Gastrocnemius medialis (tissue), 4 donors: Measurements from ENCODE around the gene SFXN1.

Source experiments
- POLR2A ChIP-seq, 2 donors: fragments of 450-650 bp; IDR thresholded peaks; one replicate each; pipeline ENCODE4 v1.6.1; 2017; ENCODE audit warnings: antibody characterized with exemption in 2 of 2, mild to moderate bottlenecking in 2 of 2, moderate library complexity in 2 of 2
- TF ChIP-seq, protein P1 (sequence below), 5 experiments: fragments of 450-650 bp in 3 of 5; fragments of 200-600 bp in 2 of 5; sonication (generic) in 2 of 5; IDR thresholded peaks in 4 of 5; conservative IDR thresholded peaks in 1 of 5; 1 replicate in 4 of 5; 2 replicates in 1 of 5; pipeline ENCODE4 v1.5.1; 2016 to 2019; ENCODE audit warnings: antibody characterized with exemption in 5 of 5, mild to moderate bottlenecking in 3 of 5, moderate library complexity in 3 of 5

DNA sequence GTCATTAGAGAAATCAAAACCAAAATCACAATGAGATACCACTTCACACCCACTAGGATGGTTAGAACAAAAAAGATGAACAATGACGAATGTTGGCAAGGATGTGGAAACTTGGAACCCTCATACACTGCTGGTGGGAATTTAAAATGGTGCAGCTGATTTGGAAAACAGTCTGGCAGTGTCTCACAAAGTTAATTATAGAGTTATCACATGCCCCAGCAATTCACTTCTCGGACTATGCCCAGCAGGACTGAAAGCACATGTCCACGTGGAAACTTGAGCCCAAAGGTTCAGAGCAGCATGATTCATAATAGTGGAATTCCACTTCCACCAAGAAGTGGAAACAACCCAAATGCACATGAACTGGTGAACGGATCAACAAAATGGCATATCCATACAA, 94.5 kb downstream of the SFXN1 start:
- TF ChIP-seq, protein P1, sequence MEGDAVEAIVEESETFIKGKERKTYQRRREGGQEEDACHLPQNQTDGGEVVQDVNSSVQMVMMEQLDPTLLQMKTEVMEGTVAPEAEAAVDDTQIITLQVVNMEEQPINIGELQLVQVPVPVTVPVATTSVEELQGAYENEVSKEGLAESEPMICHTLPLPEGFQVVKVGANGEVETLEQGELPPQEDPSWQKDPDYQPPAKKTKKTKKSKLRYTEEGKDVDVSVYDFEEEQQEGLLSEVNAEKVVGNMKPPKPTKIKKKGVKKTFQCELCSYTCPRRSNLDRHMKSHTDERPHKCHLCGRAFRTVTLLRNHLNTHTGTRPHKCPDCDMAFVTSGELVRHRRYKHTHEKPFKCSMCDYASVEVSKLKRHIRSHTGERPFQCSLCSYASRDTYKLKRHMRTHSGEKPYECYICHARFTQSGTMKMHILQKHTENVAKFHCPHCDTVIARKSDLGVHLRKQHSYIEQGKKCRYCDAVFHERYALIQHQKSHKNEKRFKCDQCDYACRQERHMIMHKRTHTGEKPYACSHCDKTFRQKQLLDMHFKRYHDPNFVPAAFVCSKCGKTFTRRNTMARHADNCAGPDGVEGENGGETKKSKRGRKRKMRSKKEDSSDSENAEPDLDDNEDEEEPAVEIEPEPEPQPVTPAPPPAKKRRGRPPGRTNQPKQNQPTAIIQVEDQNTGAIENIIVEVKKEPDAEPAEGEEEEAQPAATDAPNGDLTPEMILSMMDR (IDR thresholded peaks at IDR 0.05 in 4 of 5, conservative IDR thresholded peaks at IDR 0.05 in 1 of 5): no peak
- TF ChIP-seq POLR2A (IDR thresholded peaks at IDR 0.05): no peak
